Neuronal stem cell (in vitro differentiated cells): ENCODE results near the gene RAI14.

Experiments
- DNase-seq: peaks from one replicate; pipeline ENCODE4 v3.0.0-alpha.2; 2013; ENCODE audit warnings: low spot score
- H2AFZ ChIP-seq: one replicate; pipeline ENCODE4 v1.6.1; 2013; ENCODE audit warnings: mild to moderate bottlenecking, low read length, inconsistent platforms
- H2AK5ac ChIP-seq: 2 replicates; pipeline ENCODE4 v1.6.1; 2013; ENCODE audit warnings: low read depth, mild to moderate bottlenecking, inconsistent platforms, low read length, moderate library complexity, mixed read lengths
- H2BK120ac ChIP-seq: 2 replicates; pipeline ENCODE4 v1.6.1; 2013; ENCODE audit warnings: low read depth, mild to moderate bottlenecking, inconsistent platforms, low read length, moderate library complexity, mixed read lengths
- H2BK12ac ChIP-seq: one replicate; pipeline ENCODE4 v1.6.1; 2013; ENCODE audit warnings: low read length, inconsistent platforms
- H2BK15ac ChIP-seq: 2 replicates; pipeline ENCODE4 v1.6.1; 2013; ENCODE audit warnings: mild to moderate bottlenecking, low read length, inconsistent platforms, mixed read lengths
- H2BK5ac ChIP-seq: one replicate; pipeline ENCODE4 v1.6.1; 2013; ENCODE audit warnings: inconsistent platforms, mild to moderate bottlenecking, low read length, moderate library complexity
- H3K14ac ChIP-seq: one replicate; pipeline ENCODE4 v1.6.1; 2013; ENCODE audit warnings: low read length, inconsistent platforms
- H3K18ac ChIP-seq: 2 replicates; pipeline ENCODE4 v1.6.1; 2013; ENCODE audit warnings: low read length, inconsistent platforms
- H3K23ac ChIP-seq: 2 replicates; pipeline ENCODE4 v1.6.1; 2013; ENCODE audit warnings: low read depth, mild to moderate bottlenecking, mixed read lengths, low read length, inconsistent platforms; ENCODE audit not compliant: poor library complexity
- H3K27ac ChIP-seq: replicated peaks from 3 replicates; pipeline ENCODE4 v1.5.1; 2013; ENCODE audit warnings: low read length, inconsistent platforms
- H3K27me3 ChIP-seq, 3 experiments: 2 replicates each; pipeline ENCODE4 v1.6.1; 2013; ENCODE audit warnings: low read length in 3 of 3, mild to moderate bottlenecking in 2 of 3, inconsistent platforms in 1 of 3, low read depth in 1 of 3, mixed read lengths in 1 of 3, moderate library complexity in 1 of 3; ENCODE audit not compliant: control insufficient read depth in 3 of 3, insufficient read depth in 3 of 3
- H3K36me3 ChIP-seq, 2 donors: replicated peaks in 1 of 2; 2 replicates each; pipeline ENCODE4 v1.6.1; 2013; ENCODE audit warnings: low read length in 2 of 2; ENCODE audit not compliant: control insufficient read depth in 2 of 2, insufficient read depth in 2 of 2
- H3K4ac ChIP-seq: 2 replicates; pipeline ENCODE4 v1.6.1; 2013; ENCODE audit warnings: inconsistent platforms, mild to moderate bottlenecking, low read length, moderate library complexity
- H3K4me1 ChIP-seq, 2 donors: 1 replicate in 1 of 2; 2 replicates in 1 of 2; pipeline ENCODE4 v1.6.1; 2013; ENCODE audit warnings: low read length in 2 of 2, low read depth in 1 of 2; ENCODE audit not compliant: control insufficient read depth in 2 of 2, insufficient read depth in 1 of 2
- H3K4me2 ChIP-seq: one replicate; pipeline ENCODE4 v1.6.1; 2013; ENCODE audit warnings: mild to moderate bottlenecking, low read length, inconsistent platforms; ENCODE audit not compliant: insufficient read depth, poor library complexity, severe bottlenecking
- H3K4me3 ChIP-seq, 2 donors: 2 replicates each; pipeline ENCODE4 v1.5.1; 2013; ENCODE audit warnings: low read length in 2 of 2, mild to moderate bottlenecking in 2 of 2, inconsistent platforms in 1 of 2, moderate library complexity in 1 of 2
- H3K79me1 ChIP-seq: one replicate; pipeline ENCODE4 v1.6.1; 2013; ENCODE audit warnings: low read depth, mild to moderate bottlenecking, inconsistent platforms, low read length, moderate library complexity
- H3K9ac ChIP-seq: one replicate; pipeline ENCODE4 v1.6.1; 2013; ENCODE audit warnings: mild to moderate bottlenecking, low read depth, low read length, inconsistent platforms; ENCODE audit not compliant: poor library complexity
- H3K9me3 ChIP-seq, 2 donors: replicated peaks in 1 of 2; 2 replicates each; pipeline versions ENCODE3 to v1.6.1; 2013; ENCODE audit warnings: low read length in 2 of 2, mild to moderate bottlenecking in 2 of 2, inconsistent platforms in 1 of 2, low read depth in 1 of 2, mixed read lengths in 1 of 2, moderate library complexity in 1 of 2; ENCODE audit not compliant: control insufficient read depth in 2 of 2, insufficient read depth in 1 of 2
- H4K8ac ChIP-seq: one replicate; pipeline ENCODE4 v1.6.1; 2013; ENCODE audit warnings: low read depth, mild to moderate bottlenecking, inconsistent platforms, low read length, moderate library complexity
- H4K91ac ChIP-seq: one replicate; pipeline ENCODE4 v1.6.1; 2013; ENCODE audit warnings: low read length, low read depth, mild to moderate bottlenecking, inconsistent platforms; ENCODE audit not compliant: poor library complexity
- whole genome bisulfite sequencing, 2 donors: extraction: QIAGEN DNeasy Blood & Tissue Kit; methylation state at CpG; one replicate each; pipeline ENCODE4 v1.1.7; 2013; ENCODE audit warnings: missing lambda C conversion rate in 2 of 2, mixed read lengths in 1 of 2; ENCODE audit not compliant: insufficient read length in 2 of 2, insufficient replicate concordance in 1 of 2; ENCODE audit errors: extremely low coverage in 2 of 2; 5-methylcytosine and 5-hydroxymethylcytosine counted together

The RAI14 gene

DNA sequence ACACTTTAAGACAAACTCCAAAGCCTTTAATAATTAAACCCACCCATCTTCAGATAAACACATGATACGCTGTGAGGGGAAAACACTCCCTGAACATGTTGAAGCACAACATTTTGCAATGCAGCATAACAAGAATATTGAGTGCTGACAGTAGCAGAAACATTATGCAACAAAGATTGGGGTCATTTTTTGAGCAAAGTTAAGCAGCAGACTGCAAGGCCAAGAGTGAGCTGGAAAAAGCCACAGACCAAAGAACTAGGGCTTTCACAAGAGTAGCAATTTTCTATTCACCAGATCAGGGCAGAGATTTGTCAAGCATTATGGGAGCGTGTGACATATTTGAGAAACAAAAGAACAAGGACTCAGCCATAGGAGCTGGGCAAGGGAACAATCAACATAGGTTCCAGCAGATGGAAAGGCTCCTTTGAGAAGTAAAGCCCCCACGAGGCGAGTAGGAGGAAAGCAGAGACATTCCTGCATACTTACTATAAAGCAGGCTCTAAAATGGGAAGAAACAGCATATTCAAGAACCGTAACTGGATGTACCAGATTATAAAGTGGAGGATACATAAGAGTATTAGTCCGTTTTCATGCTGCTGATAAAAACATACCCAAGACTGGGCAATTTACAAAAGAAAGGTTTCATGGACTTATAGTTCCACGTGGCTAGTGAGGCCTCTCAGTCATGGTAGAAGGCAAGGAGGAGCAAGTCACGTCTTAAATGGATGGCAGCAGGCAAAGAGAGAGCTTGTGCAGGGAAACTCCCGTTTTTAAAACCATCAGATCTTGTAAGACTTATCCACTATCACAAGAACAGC, 178.1 kb downstream of the RAI14 start:
- Histone ChIP-seq H2BK5ac (no peak overlapping the region), H3K27me3 (no peaks in the 10 kb centered on the region), H3K36me3 (peaks cover 11 to 47% of the 10 kb centered on the region in 2 donors), H2AFZ (no peak overlapping the region), H3K4me2 (no peak overlapping the region), H2BK15ac (no peak overlapping the region), H2BK120ac (no peak overlapping the region), H3K23ac (no peak overlapping the region), H3K4me1 (peaks cover 0 to 6% of the 10 kb centered on the region in 2 donors), H3K9ac (no peak overlapping the region), H4K91ac (no peak overlapping the region), H3K18ac (no peak overlapping the region), H4K8ac (no peak overlapping the region), H3K14ac (no peak overlapping the region), H2BK12ac (no peak overlapping the region), H3K9me3 (no peaks in the 10 kb centered on the region), H3K4ac (no peak overlapping the region), H3K79me1 (no peaks in the 10 kb centered on the region), H3K27ac (no peak overlapping the region), H2AK5ac (no peak overlapping the region), H3K4me3 (no peak overlapping the region)
- DNase-seq, result no peak
- WGBS, 2 donors, result no CpG with 5 or more reads among the region's 9 CpGs

- no peak overlapping the region for H4K91ac ChIP-seq
- no peak overlapping the region for H3K9ac ChIP-seq
- H2AK5ac ChIP-seq, result no peak overlapping the region
- H3K4ac ChIP-seq, result no peak overlapping the region
- WGBS, 2 donors, result no CpG with 5 or more reads among the region's 1 CpG
- no peak overlapping the region for H2BK15ac ChIP-seq
- H2BK5ac ChIP-seq, result no peak overlapping the region
- no peak for DNase-seq
- no peak overlapping the region for H3K18ac ChIP-seq
- H3K4me2 ChIP-seq, result no peak overlapping the region
- H2AFZ ChIP-seq, result no peak overlapping the region
- H3K14ac ChIP-seq, result no peak overlapping the region
- H4K8ac ChIP-seq, result no peak overlapping the region
- no peaks in the 10 kb centered on the region for H3K79me1 ChIP-seq
- H3K4me3 ChIP-seq, result no peak overlapping the region
- H2BK120ac ChIP-seq, result no peak overlapping the region
- H3K27ac ChIP-seq, result no peak overlapping the region
- peaks cover 4 to 6% of the 10 kb centered on the region in 2 donors for H3K4me1 ChIP-seq
- H2BK12ac ChIP-seq, result no peak overlapping the region
- H3K23ac ChIP-seq, result no peak overlapping the region
- peaks cover 9 to 42% of the 10 kb centered on the region in 2 donors for H3K36me3 ChIP-seq
- no peaks in the 10 kb centered on the region for H3K9me3 ChIP-seq
- H3K27me3 ChIP-seq, result no peaks in the 10 kb centered on the region
These were observed 178.6 kb downstream of the RAI14 start for GRCh38 chr5:34834794-34835089.

DNA sequence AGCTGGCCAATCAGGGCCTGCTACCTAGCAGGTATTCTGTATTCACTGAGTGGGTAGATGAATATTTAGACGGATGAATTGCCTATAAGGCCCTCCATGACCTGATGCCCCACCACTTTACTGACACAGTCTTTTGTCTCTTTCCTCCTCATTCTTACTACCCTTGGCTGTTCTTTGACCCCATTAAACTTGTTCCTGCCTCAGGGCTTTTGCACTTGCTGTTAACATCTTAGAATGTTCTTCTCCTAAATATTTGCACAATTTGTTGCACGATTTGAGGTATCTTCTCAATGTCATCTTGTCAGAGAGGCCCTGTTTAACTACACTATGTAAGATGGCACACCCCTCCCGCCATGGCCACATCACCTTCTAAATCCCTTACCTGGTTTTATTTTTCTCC, 179.5 kb downstream of the RAI14 start:
- Histone ChIP-seq H2AFZ (no peak overlapping the region), H3K4me3 (no peak overlapping the region), H3K18ac (no peak overlapping the region), H2AK5ac (no peak overlapping the region), H3K4ac (no peak overlapping the region), H3K4me2 (no peak overlapping the region), H3K36me3 (peaks cover 3 to 33% of the 10 kb centered on the region in 2 donors), H4K91ac (no peak overlapping the region), H2BK120ac (no peak overlapping the region), H3K27me3 (no peaks in the 10 kb centered on the region), H3K23ac (no peak overlapping the region), H3K27ac (no peak overlapping the region), H3K4me1 (peaks cover 2 to 4% of the 10 kb centered on the region in 2 donors), H3K9me3 (no peaks in the 10 kb centered on the region), H3K9ac (no peak overlapping the region), H3K14ac (no peak overlapping the region), H4K8ac (no peak overlapping the region), H2BK12ac (no peak overlapping the region), H3K79me1 (no peaks in the 10 kb centered on the region), H2BK15ac (no peak overlapping the region), H2BK5ac (no peak overlapping the region)
- whole genome bisulfite sequencing, 2 donors, result no CpG with 5 or more reads among the region's 3 CpGs
- no peak for DNase-seq

- H3K27ac ChIP-seq, result peak within 1 kb of the TSS; percentile 88
- H2BK15ac ChIP-seq, result peak within 1 kb of the TSS; percentile 41
These were observed 182.9 kb downstream of the RAI14 start, which contains the start of gene TTC23L for GRCh38 chr5:34838785-34839714. TTC23L (plus strand) TSS chr5:34839164; CDS start chr5:34840672, 1,508 bp downstream.

More at GRCh38 chr5:34838785-34839714, 182.9 kb downstream of the RAI14 start, which contains the start of gene TTC23L:
- Histone ChIP-seq H3K4me3 (peak within 1 kb of the TSS; percentile 56 to 86), H2AFZ (peak within 1 kb of the TSS; percentile 93), H2BK120ac (peak within 1 kb of the TSS; percentile 57), H3K14ac (peak within 1 kb of the TSS; percentile 42), H3K36me3 (peaks cover 0 to 2% of the 10 kb centered on the region in 2 donors), H2BK5ac (peak within 1 kb of the TSS; percentile 91), H3K4ac (no peak within 1 kb of the TSS), H3K9ac (peak within 1 kb of the TSS; percentile 89), H3K18ac (peak within 1 kb of the TSS; percentile 96), H3K23ac (peak within 1 kb of the TSS; percentile 87), H4K91ac (peak within 1 kb of the TSS; percentile 61), H3K9me3 (peaks cover 0 to 15% of the 10 kb centered on the region in 2 donors), H2AK5ac (no peak within 1 kb of the TSS), H3K79me1 (no peaks in the 10 kb centered on the region), H3K27me3 (no peaks in the 10 kb centered on the region), H4K8ac (peak within 1 kb of the TSS; percentile 45), H3K4me2 (peak within 1 kb of the TSS; percentile 99), H3K4me1 (peaks cover 0 to 11% of the 10 kb centered on the region in 2 donors), H2BK12ac (no peak within 1 kb of the TSS)
- no CpG with 5 or more reads among the region's 73 CpGs for WGBS, 2 donors
- DNase-seq, result peak; percentile 92
